IPS-11a (cell line): ENCODE results near the gene ALK.

Source experiments
- H3K4me3 ChIP-seq: one replicate; pipeline ENCODE4 v1.5.1; 2013; ENCODE audit warnings: low read depth, low read length, control low read depth

ALK gene

GRCh38 chr2:29544917-29545316, 376.5 kb downstream of the ALK start:
- no peak overlapping the region for H3K4me3 ChIP-seq

DNA sequence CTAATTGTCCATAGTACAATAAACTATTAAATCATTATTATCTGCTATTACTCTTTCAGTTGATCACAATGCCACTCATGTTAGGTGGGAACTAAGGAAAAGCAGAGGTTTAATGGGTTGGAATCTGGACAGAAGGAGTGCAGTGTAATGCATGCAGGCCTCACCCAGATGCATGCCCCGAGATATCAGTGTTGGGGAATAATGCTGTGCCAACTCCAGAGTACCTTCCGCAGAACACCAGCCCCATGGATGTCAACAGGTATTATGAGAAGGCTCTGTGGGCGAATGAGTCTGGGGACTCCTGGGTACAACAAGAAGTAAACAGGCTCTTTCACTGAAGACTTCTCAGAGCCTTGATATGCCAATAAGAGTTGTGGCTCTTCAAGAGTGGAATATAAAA, 377.4 kb downstream of the ALK start:
- H3K4me3 ChIP-seq: no peak overlapping the region

DNA sequence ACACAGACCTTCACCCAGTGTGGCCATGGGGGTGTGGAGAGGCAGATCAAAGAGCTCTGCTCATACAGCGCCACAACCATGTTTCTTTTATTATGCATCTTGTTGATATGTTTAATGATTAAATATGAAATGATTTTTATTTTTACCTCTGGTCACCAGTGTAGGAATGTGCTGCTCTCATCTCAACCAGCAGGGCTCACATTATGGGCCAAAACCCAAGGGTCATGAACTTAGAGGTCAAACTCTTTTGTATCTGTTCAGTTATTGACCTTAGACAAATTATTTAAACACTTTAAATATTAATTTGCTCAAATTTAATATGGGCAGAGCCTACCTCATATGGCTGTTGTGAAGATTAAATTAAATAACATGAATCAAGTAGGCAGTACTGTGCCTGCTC, 386.2 kb downstream of the ALK start:
- H3K4me3 ChIP-seq: no peak overlapping the region

- no peak overlapping the region for H3K4me3 ChIP-seq
Observed at GRCh38 chr2:29532436-29532835, 388.9 kb downstream of the ALK start.

- no peak overlapping the region for H3K4me3 ChIP-seq
Observed at GRCh38 chr2:29531626-29532025, 389.8 kb downstream of the ALK start.

DNA sequence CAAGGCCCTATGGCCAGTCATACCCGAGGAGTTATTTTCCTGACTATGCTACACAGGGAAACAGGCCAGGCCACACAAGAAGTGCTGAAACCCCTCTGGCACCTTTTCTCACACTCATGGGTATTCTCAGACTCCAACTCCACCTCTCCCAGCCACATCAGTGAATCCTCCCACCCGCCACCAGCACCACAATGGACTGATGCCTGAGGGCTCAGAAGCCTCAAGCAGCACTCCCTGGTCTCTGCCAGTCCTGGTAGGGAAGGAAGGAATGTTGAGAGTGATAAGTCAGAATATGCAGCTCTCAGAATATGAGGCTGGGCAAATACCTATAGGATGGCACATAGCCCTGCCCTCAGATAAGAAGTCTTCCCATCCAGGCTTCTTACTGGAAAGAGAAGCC, 391.1 kb downstream of the ALK start:
- H3K4me3 ChIP-seq: no peak overlapping the region

- no peak overlapping the region for H3K4me3 ChIP-seq
Observed at GRCh38 chr2:29528891-29529520, 392.4 kb downstream of the ALK start.

DNA sequence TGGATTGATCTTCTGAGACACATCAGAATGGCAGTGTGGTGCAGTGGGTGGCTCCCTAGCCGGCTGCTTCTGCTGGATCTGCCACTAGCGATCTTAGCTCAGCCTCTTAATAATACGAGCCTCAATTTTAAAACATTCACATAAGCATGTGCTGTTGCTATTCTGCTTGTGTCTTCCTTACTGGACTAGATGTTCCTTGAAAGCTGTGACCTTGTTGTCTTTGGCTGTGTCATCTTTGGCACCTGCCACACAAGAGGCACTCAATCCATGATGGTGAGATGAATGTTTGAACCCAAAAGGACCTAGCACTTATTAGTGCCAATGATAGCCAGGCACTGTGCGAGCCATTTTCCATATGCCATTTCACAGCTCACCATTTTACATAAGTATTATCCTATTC, 393.0 kb downstream of the ALK start:
- H3K4me3 ChIP-seq: no peak overlapping the region

DNA sequence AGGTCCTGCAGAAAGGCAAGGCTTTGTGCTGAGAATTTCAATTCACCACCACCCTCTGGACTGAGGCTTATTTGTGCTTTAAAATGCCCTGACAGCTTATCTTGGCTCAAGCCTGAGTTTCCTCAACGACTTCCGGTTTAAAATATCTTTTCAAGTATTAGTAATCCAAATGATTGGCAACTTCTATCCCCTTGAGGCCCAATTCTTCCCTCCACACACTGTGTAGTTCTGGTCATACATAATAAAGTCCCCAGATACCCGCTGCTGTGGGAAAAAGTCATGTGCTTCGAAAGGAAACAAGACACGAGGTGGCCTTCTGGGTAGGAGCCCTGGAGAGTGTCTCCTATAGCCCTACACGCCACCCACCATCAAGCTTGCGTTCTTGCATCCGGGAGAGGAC, 393.4 kb downstream of the ALK start:
- no peak overlapping the region for H3K4me3 ChIP-seq

- H3K4me3 ChIP-seq: no peak overlapping the region
Observed at GRCh38 chr2:29526587-29527586, 394.5 kb downstream of the ALK start.

GRCh38 chr2:29525921-29526320, 395.5 kb downstream of the ALK start:
- H3K4me3 ChIP-seq: no peak overlapping the region

- no peak overlapping the region for H3K4me3 ChIP-seq
Observed at GRCh38 chr2:29524652-29525051, 396.7 kb downstream of the ALK start.

DNA sequence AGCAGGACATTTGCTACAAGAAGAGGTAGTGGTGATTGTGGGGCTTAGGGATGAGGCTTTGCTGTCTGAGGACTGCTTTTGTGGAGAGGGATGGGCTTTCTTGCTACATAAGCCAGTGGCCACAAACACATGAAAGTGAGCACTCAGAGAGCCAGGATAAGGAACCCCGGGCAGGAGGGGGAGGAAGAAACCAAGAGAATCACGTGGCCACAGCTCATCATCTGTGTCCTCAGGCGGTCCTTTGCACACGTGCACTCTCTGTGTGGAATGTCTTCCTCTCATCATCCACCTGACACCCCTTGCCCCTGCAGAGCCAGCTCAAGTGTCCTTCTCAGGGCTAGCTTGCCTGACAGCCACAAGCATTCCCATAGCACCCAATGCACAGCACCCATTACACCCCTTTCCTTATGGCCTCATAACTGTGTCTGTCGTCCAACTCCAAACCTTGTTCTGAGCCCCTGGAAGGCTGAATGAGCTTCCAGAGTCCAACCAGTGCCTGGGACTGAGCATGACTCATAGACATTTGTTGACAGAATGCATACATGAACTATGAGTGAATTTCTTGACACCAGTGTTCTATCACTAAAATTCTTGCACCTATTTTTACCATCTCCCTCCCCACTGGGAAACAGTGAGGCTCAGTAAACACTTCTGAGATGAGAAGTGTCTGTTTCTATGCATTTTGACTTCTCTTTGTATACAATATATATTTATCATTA, 398.3 kb downstream of the ALK start:
- H3K4me3 ChIP-seq: no peak overlapping the region

GRCh38 chr2:29520001-29520400, 401.4 kb downstream of the ALK start:
- no peak overlapping the region for H3K4me3 ChIP-seq

DNA sequence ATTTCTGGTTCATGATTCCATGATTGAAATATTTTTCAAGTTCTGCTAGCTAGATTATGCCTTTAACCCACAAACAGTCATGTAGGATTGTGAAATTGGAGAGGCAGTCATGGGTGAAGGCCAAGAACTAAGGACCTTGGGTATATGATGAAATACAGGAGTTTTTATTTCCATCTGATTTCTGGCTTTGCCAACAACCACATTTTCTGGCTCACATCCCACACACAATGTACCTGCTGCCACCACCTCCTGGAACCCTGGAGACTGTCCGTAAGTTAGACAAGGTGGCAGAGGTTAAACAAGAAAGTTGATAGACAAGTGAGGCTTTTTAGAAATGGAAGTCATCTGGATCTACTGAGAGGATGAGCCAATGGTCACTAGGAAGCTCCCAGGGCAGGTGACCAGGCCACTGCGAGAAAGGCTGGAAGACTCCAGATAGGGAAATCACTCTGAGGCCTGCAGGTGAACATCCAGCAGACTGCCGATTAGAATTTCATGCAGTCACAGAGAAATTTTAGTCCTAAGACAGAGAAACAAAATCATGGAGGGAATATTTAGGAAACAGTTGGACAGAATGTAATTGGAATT, 402.0 kb downstream of the ALK start:
- no peak overlapping the region for H3K4me3 ChIP-seq

- H3K4me3 ChIP-seq: no peak overlapping the region
Observed at GRCh38 chr2:29518646-29519337, 402.6 kb downstream of the ALK start.

DNA sequence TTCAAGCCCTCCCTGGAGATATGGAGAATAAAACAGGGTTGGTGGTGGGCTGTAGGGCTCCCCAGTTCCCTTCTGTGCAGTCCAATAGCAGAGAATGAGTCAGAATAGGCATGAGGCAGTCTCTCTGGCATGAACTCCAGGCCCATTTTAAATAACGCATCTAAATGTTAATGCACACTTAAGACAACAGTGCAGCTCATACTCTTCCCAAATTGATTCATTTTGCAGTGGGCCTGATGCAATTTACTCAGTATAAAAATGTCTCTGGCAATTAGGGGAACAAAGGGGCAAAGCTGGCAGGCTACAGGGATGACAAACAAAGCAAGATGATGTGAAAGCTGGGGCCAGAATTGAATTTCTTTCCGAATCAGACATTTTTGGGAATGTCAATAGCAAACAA, 403.4 kb downstream of the ALK start:
- H3K4me3 ChIP-seq: no peak overlapping the region

- H3K4me3 ChIP-seq: no peak overlapping the region
Observed at GRCh38 chr2:29517413-29517812, 404.0 kb downstream of the ALK start.

GRCh38 chr2:29516767-29517166, 404.6 kb downstream of the ALK start:
- no peak overlapping the region for H3K4me3 ChIP-seq

DNA sequence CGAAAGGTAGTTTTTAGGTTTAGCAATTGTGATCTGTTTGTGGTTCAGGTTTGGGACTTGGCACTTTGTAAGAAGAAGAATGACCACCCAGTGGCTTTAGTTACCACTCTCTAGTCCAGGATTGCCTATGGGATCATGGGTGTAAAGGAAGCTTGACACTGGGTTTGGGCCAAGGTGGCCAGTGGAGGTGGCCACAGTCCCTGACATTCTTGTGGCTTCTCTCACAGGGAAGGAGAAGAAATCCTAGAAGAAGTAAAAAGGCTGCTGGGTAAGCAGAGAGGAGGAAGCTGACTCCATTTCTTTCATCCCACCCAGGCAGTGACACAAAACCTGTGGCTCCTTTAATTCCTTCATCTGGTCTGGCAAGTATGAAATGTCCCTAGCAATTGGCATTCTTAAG, 411.5 kb downstream of the ALK start:
- H3K4me3 ChIP-seq: no peak overlapping the region

GRCh38 chr2:29509397-29509796, 412.0 kb downstream of the ALK start:
- no peak overlapping the region for H3K4me3 ChIP-seq
